ENCODE results near the gene CREG2. TPM values are rescaled to one million over a fixed set of nuclear protein-coding genes. Genes with fewer than 3 reads are reported as not detected.

The CREG2 gene
- total and polyA plus RNA-seq, 7 donors: 0.04 to 0.34 (median 0.10) TPM; not detected in 3

DNA sequence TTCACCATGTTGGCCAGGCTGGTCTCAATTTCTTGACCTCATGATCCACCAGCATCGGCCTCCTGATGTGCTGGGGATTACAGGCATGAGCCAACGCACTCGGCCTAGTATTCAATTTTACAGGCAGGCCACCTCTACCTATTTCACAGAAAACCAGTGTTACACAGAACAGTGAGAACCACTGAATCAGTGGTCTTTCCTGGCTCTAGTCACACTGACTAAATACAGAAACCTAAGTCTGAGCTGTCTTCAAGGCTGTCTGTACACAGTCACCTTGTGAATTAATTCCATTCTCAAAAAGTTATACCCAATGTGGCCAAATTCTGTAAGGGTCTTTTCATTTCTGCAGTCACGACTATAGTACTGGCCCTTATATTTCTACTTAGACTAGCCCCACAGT lies 82.3 kb downstream of the CREG2 start:
- intact Hi-C loops (cut with DNase I): loop anchor here in 1 of 2 donors (5.0 kb wide), 1 partner anchor 53 kb away; the partner anchor contains the start of gene CNOT11

DNA sequence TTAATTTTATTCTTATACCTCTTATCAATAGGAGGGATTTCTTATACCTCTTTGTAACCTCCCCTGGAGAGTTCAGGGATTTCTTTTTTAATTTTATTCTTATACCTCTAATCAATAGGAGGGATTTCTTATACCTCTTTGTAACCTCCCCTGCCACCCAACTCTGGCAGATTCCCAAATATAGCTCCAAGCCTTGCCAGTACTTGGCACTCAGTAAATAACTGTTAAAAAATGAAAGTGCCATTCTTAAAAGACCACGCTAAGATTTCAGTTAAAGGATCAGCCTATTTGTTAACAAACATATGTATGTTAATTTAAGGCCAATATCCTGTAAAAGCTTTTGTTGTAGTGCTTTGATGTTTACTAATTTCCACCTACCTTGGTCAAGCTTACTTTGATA lies 83.6 kb downstream of the CREG2 start:
- Histone ChIP-seq H3K27ac (no peak overlapping the region), H3K36me3 (ENCODE audit: insufficient read depth in 1 of 2, low read depth in 1 of 2) (peaks cover 0 to 14% of the 10 kb centered on the region in 2 donors), H3K4me1 (peaks cover 64% of the 10 kb centered on the region), H3K4me3 (no peak overlapping the region), H3K27me3 (ENCODE audit: insufficient read depth in 3 of 3, low read length in 2 of 3) (no peaks in the 10 kb centered on the region), H3K9me3 (no peaks in the 10 kb centered on the region)
- TF ChIP-seq, protein P1, sequence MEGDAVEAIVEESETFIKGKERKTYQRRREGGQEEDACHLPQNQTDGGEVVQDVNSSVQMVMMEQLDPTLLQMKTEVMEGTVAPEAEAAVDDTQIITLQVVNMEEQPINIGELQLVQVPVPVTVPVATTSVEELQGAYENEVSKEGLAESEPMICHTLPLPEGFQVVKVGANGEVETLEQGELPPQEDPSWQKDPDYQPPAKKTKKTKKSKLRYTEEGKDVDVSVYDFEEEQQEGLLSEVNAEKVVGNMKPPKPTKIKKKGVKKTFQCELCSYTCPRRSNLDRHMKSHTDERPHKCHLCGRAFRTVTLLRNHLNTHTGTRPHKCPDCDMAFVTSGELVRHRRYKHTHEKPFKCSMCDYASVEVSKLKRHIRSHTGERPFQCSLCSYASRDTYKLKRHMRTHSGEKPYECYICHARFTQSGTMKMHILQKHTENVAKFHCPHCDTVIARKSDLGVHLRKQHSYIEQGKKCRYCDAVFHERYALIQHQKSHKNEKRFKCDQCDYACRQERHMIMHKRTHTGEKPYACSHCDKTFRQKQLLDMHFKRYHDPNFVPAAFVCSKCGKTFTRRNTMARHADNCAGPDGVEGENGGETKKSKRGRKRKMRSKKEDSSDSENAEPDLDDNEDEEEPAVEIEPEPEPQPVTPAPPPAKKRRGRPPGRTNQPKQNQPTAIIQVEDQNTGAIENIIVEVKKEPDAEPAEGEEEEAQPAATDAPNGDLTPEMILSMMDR (IDR thresholded peaks at IDR 0.05): no peak
- intact Hi-C loops (cut with DNase I): no loop called here
- WGBS, 3 donors: 79 to 93% (median 80%) methylated on average over 1 of the region's 1 CpG
- no peak for DNase-seq
- no peak for ATAC-seq

More for the DNA sequence above, 82.3 kb downstream of the CREG2 start:
- Histone ChIP-seq H3K4me1 (peaks cover 50% of the 10 kb centered on the region), H3K9me3 (no peaks in the 10 kb centered on the region), H3K27me3 (ENCODE audit: insufficient read depth in 3 of 3, low read length in 2 of 3) (no peaks in the 10 kb centered on the region), H3K27ac (peak overlapping the region; percentile 17), H3K4me3 (peak overlapping the region; percentile 31), H3K36me3 (ENCODE audit: insufficient read depth in 1 of 2, low read depth in 1 of 2) (peaks cover 0 to 14% of the 10 kb centered on the region in 2 donors)
- TF ChIP-seq, protein P1 (IDR thresholded peaks at IDR 0.05): no peak
- DNase-seq (no peak), ATAC-seq (no peak)
- 56 to 75% (median 66%) methylated on average over 4 of the region's 4 CpGs for WGBS, 3 donors

DNA sequence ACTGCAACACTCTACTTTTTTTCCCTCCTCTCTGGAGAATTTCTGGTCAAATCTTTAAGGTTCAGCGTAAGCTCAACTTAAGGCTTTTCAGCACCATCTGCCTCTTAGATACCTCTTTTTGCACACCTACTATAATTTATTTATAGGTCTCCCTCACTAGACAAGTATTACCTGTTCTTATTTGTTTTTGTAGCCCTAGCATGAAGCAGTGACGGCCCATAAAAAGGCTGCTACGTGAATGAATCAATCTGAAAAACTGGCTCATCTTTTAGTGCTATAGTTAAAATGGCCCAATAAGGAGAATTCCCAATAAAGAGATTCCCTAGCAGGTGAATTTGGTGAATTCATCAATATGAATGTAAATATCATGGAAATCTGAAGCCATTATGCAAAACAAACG lies 85.3 kb downstream of the CREG2 start:
- 82 to 90% (median 84%) methylated on average over 4 of the region's 4 CpGs for WGBS, 3 donors
- TF ChIP-seq, protein P1 (IDR thresholded peaks at IDR 0.05): no peak
- Histone ChIP-seq H3K4me1 (peaks cover 76% of the 10 kb centered on the region), H3K27ac (peak overlapping the region; percentile 17), H3K36me3 (ENCODE audit: insufficient read depth in 1 of 2, low read depth in 1 of 2) (peaks cover 2 to 14% of the 10 kb centered on the region in 2 donors), H3K9me3 (no peaks in the 10 kb centered on the region), H3K27me3 (ENCODE audit: insufficient read depth in 3 of 3, low read length in 2 of 3) (no peaks in the 10 kb centered on the region), H3K4me3 (no peak overlapping the region)
- no peak for DNase-seq
- no peak for ATAC-seq
- intact Hi-C loops (cut with DNase I): no loop called here

DNA sequence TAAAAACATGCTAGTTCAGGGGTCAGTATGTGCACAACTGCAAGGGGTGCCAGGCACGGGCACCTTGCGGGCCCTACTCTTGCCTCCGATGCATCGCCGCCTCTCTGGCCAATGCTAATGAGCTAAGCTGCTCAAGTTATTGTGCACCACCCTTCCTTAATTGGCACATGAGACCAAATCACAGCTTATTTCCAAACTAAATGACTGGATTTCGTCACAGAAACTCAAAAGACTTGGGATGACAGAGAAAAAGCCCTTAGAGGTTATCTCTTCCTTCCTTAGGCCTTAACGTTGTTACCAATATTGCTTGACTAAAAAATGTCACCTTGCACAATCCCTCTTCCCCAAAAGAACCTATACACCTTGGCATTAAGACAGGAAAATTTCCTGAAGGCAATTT lies 86.5 kb downstream of the CREG2 start:
- H3K9me3 ChIP-seq: no peaks in the 10 kb centered on the region
- peaks cover 2 to 14% of the 10 kb centered on the region in 2 donors for H3K36me3 ChIP-seq (ENCODE audit: insufficient read depth in 1 of 2, low read depth in 1 of 2)
- H3K4me3 ChIP-seq: no peak overlapping the region
- intact Hi-C loops (cut with DNase I): no loop called here
- 65 to 74% (median 72%) methylated on average over 7 of the region's 7 CpGs for WGBS, 3 donors
- H3K27ac ChIP-seq: peak overlapping the region; percentile 17
- TF ChIP-seq, protein P1 (IDR thresholded peaks at IDR 0.05): no peak
- no peaks in the 10 kb centered on the region for H3K27me3 ChIP-seq (ENCODE audit: insufficient read depth in 3 of 3, low read length in 2 of 3)
- H3K4me1 ChIP-seq: peaks cover 82% of the 10 kb centered on the region
- ATAC-seq (no peak), DNase-seq (no peak)

DNA sequence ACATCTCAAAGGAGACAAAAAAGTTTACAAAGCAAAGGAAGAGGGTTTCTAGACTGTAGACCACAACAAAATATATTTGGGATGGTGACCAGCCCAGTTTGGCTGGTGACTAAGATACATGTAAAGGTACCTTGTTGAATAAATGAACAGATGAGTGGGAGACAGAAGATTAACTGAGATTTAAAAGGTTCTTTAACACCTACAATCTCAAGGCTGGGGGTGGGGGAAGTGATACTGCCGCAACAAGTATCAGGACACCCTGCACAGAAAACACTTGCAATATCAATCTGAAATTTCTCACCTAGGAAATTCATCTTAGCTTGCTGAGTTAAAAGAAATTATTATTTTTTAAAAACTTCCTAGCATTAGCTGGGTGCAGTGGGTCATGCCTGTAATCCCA lies 87.1 kb downstream of the CREG2 start:
- DNase-seq (no peak), ATAC-seq (peak in 1 of 4 donors; percentile 30)
- Histone ChIP-seq H3K36me3 (ENCODE audit: insufficient read depth in 1 of 2, low read depth in 1 of 2) (peaks cover 2 to 14% of the 10 kb centered on the region in 2 donors), H3K27me3 (ENCODE audit: insufficient read depth in 3 of 3, low read length in 2 of 3) (no peaks in the 10 kb centered on the region), H3K4me3 (no peak overlapping the region), H3K9me3 (no peaks in the 10 kb centered on the region), H3K27ac (peak overlapping the region; percentile 55), H3K4me1 (peaks cover 78% of the 10 kb centered on the region)
- 80 to 100% (median 85%) methylated on average over 1 of the region's 1 CpG for WGBS, 3 donors
- intact Hi-C loops (cut with DNase I): no loop called here
- TF ChIP-seq, protein P1 (IDR thresholded peaks at IDR 0.05): no peak
